ENCODE data around the gene DMPK. TPM values are rescaled to one million over a fixed set of nuclear protein-coding genes. Genes with fewer than 3 reads are reported as not detected.
"Not testable (repeated sequence)": the region's sequence is repeated elsewhere in the genome, so short reads cannot be mapped to it uniquely, and the experiment has no call there.

DMPK gene
- total and polyA plus RNA-seq, 2 experiments from 2014 or later = 15.3 to 26.6 TPM

DNA sequence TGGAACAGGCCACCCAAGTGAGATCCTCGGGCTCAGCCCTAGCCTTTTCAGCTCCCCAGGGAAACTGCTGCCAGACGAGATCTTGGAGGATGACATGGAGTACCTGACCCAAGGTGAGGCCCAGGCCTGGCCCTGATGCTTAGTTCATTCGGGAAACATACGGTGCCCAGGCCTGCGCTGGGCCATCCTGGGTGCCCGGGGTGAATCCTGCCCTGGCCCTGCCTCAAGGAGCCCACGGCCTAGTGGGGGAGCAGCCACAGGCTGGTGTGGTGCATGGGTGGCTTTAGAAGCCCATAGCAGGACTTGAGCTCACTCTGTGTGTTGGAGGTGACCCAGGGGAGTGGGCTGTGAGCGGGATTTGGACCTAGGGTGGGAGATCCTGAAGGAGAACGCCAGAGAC is 23.4 kb downstream of the DMPK start:
- no peaks in the 10 kb centered on the region for H3K9me3 ChIP-seq (ENCODE audit: low read depth)
- H3K79me2 ChIP-seq (ENCODE audit: insufficient read depth) = no peaks in the 10 kb centered on the region
- H2AFZ ChIP-seq = no peak overlapping the region
- H3K9ac ChIP-seq = no peak overlapping the region
- H3K27me3 ChIP-seq (replicated peaks; ENCODE audit: insufficient read depth) = no peaks in the 10 kb centered on the region
- TF ChIP-seq EZH2 (IDR thresholded peaks at IDR 0.05; ENCODE audit: insufficient read depth, poor library complexity, severe bottlenecking) (no peak), EZH2phosphoT487 (IDR thresholded peaks at IDR 0.05; ENCODE audit: insufficient read depth, low read depth) (no peak)
- H3K9me2 ChIP-seq (ENCODE audit: insufficient read depth) = no peaks in the 10 kb centered on the region
- no peaks in the 10 kb centered on the region for H3K36me3 ChIP-seq (ENCODE audit: low read depth)
- WGBS, 2 experiments (ENCODE audit: low coverage in 1 of 2, low lambda C conversion rate in 2 of 2, missing lambda C conversion rate in 2 of 2) = 55 to 70% methylated on average over 9 of the region's 9 CpGs
- no peak overlapping the region for H3K4me2 ChIP-seq (ENCODE audit: unreplicated experiment)
- no peak for DNase-seq
- H3K4me3 ChIP-seq = no peak overlapping the region
- in situ Hi-C loops (cut with MboI) = no loop called here
- H3F3A ChIP-seq (ENCODE audit: insufficient read depth) = no peaks in the 10 kb centered on the region
- H3K4me1 ChIP-seq (ENCODE audit: insufficient read depth) = no peaks in the 10 kb centered on the region
- no peaks in the 10 kb centered on the region for H4K20me1 ChIP-seq (ENCODE audit: insufficient read depth)
- no peak overlapping the region for H3K27ac ChIP-seq

GRCh38 chr19:45757695-45758094 is 24.6 kb downstream of the DMPK start:
- no peak for TF ChIP-seq EZH2 (IDR thresholded peaks at IDR 0.05; ENCODE audit: insufficient read depth, poor library complexity, severe bottlenecking)
- TF ChIP-seq EZH2phosphoT487 (IDR thresholded peaks at IDR 0.05; ENCODE audit: insufficient read depth, low read depth) = no peak
- no peaks in the 10 kb centered on the region for H3K27me3 ChIP-seq (replicated peaks; ENCODE audit: insufficient read depth)
- H3F3A ChIP-seq (ENCODE audit: insufficient read depth) = no peaks in the 10 kb centered on the region
- H3K4me1 ChIP-seq (ENCODE audit: insufficient read depth) = no peaks in the 10 kb centered on the region
- no peak for DNase-seq
- in situ Hi-C loops (cut with MboI) = no loop called here
- no peak overlapping the region for H3K27ac ChIP-seq
- H3K9me3 ChIP-seq (ENCODE audit: low read depth) = no peaks in the 10 kb centered on the region
- H2AFZ ChIP-seq = no peak overlapping the region
- no peaks in the 10 kb centered on the region for H3K79me2 ChIP-seq (ENCODE audit: insufficient read depth)
- no peak overlapping the region for H3K4me3 ChIP-seq
- 73 to 78% methylated on average over 8 to 9 of the region's 9 CpGs for WGBS, 2 experiments (ENCODE audit: low coverage in 1 of 2, low lambda C conversion rate in 2 of 2, missing lambda C conversion rate in 2 of 2)
- no peak overlapping the region for H3K4me2 ChIP-seq (ENCODE audit: unreplicated experiment)
- no peaks in the 10 kb centered on the region for H3K36me3 ChIP-seq (ENCODE audit: low read depth)
- no peak overlapping the region for H3K9ac ChIP-seq
- H3K9me2 ChIP-seq (ENCODE audit: insufficient read depth) = no peaks in the 10 kb centered on the region
- no peaks in the 10 kb centered on the region for H4K20me1 ChIP-seq (ENCODE audit: insufficient read depth)

DNA sequence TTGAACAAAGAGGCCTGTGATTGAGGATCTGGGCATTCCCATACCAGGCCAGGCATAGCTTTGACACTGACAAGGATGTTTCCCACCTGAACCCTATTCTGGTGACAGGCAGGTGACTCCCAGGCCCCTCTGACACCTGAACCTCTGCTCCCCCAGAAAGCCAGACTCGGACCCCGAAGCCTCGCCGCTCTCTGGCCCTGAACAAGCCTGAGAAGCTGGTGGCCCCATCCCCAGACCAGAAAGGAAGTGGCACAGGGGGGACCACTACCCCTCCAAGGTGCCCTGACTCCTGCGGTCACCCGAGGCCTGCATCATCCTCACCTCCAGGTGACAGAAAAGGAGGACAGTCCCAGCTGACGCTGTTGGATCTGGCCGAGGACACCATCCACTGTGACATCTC is 28.0 kb downstream of the DMPK start:
- no peak for DNase-seq
- Histone ChIP-seq H3K9me3 (ENCODE audit: low read depth) (no peaks in the 10 kb centered on the region), H3K9ac (no peak overlapping the region), H3F3A (ENCODE audit: insufficient read depth) (no peaks in the 10 kb centered on the region), H3K9me2 (ENCODE audit: insufficient read depth) (no peaks in the 10 kb centered on the region), H2AFZ (no peak overlapping the region), H3K27ac (no peak overlapping the region), H3K4me1 (ENCODE audit: insufficient read depth) (no peaks in the 10 kb centered on the region), H3K4me2 (ENCODE audit: unreplicated experiment) (no peak overlapping the region), H3K27me3 (replicated peaks; ENCODE audit: insufficient read depth) (no peaks in the 10 kb centered on the region), H4K20me1 (ENCODE audit: insufficient read depth) (no peaks in the 10 kb centered on the region), H3K4me3 (no peak overlapping the region), H3K36me3 (ENCODE audit: low read depth) (no peaks in the 10 kb centered on the region), H3K79me2 (ENCODE audit: insufficient read depth) (no peaks in the 10 kb centered on the region)
- TF ChIP-seq EZH2phosphoT487 (IDR thresholded peaks at IDR 0.05; ENCODE audit: insufficient read depth, low read depth) (no peak), EZH2 (IDR thresholded peaks at IDR 0.05; ENCODE audit: insufficient read depth, poor library complexity, severe bottlenecking) (no peak)
- in situ Hi-C loops (cut with MboI) = no loop called here
- WGBS, 2 experiments (ENCODE audit: low coverage in 1 of 2, low lambda C conversion rate in 2 of 2, missing lambda C conversion rate in 2 of 2) = 86 to 87% methylated on average over 8 of the region's 8 CpGs

DNA sequence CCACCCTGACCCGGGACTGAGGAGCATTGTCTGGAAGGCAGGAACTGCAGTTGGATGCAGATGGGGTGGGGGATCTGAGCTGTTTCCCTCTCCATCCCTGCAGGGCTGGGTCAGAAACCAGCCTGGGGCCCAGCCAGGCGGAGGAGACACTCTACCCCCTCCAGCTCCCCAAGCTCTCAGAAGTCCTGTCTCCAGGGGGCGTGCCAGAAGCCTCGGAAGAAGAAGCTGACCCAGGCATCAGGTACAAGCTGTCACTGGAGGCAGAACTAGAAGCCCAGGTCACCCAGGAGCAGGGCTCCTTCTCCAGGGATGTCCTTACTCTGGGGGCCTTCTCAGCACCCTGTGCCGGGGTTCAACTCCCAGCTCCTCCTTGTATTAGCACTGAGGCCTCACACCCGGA is 28.7 kb downstream of the DMPK start:
- in situ Hi-C loops (cut with MboI) = no loop called here

DNA sequence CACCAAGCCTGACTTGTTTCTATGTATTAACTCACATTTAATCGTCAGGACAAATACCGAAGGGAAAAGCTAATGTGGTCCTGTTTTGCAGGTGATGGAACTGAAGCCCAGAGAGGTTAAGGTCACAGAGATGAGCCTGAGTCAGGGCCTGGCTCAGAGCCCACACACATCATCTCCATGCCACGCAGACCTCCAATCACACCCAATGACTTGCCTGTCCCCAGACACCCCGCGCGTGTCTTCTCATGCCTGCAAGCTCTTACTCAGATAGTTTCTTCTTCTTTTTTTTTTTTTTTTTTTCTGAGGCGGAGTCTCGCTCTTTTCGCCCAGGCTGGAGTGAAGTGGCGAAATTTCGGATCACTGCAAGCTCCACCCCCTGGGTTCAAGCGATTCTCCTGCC is 29.7 kb downstream of the DMPK start:
- Histone ChIP-seq H4K20me1 (ENCODE audit: insufficient read depth) (no peaks in the 10 kb centered on the region), H3K4me1 (ENCODE audit: insufficient read depth) (no peaks in the 10 kb centered on the region), H3K4me3 (no peak overlapping the region), H3K9me3 (ENCODE audit: low read depth) (no peaks in the 10 kb centered on the region), H3K79me2 (ENCODE audit: insufficient read depth) (no peaks in the 10 kb centered on the region), H3K9ac (no peak overlapping the region), H2AFZ (no peak overlapping the region), H3F3A (ENCODE audit: insufficient read depth) (no peaks in the 10 kb centered on the region), H3K27me3 (replicated peaks; ENCODE audit: insufficient read depth) (no peaks in the 10 kb centered on the region), H3K4me2 (ENCODE audit: unreplicated experiment) (no peak overlapping the region), H3K27ac (no peak overlapping the region), H3K9me2 (ENCODE audit: insufficient read depth) (no peaks in the 10 kb centered on the region), H3K36me3 (ENCODE audit: low read depth) (no peaks in the 10 kb centered on the region)
- in situ Hi-C loops (cut with MboI) = no loop called here
- WGBS, 2 experiments (ENCODE audit: low coverage in 1 of 2, low lambda C conversion rate in 2 of 2, missing lambda C conversion rate in 2 of 2) = 76 to 85% methylated on average over 9 to 12 of the region's 12 CpGs
- peak; percentile 26 for DNase-seq
- TF ChIP-seq EZH2phosphoT487 (IDR thresholded peaks at IDR 0.05; ENCODE audit: insufficient read depth, low read depth) = no peak
- no peak for TF ChIP-seq EZH2 (IDR thresholded peaks at IDR 0.05; ENCODE audit: insufficient read depth, poor library complexity, severe bottlenecking)

More for the DNA sequence above, 28.7 kb downstream of the DMPK start:
- no peak for DNase-seq
- Histone ChIP-seq H3K27me3 (replicated peaks; ENCODE audit: insufficient read depth) (no peaks in the 10 kb centered on the region), H3K36me3 (ENCODE audit: low read depth) (no peaks in the 10 kb centered on the region), H3K9ac (no peak overlapping the region), H3K4me2 (ENCODE audit: unreplicated experiment) (no peak overlapping the region), H2AFZ (no peak overlapping the region), H3F3A (ENCODE audit: insufficient read depth) (no peaks in the 10 kb centered on the region), H3K9me2 (ENCODE audit: insufficient read depth) (no peaks in the 10 kb centered on the region), H3K27ac (no peak overlapping the region), H3K4me1 (ENCODE audit: insufficient read depth) (no peaks in the 10 kb centered on the region), H4K20me1 (ENCODE audit: insufficient read depth) (no peaks in the 10 kb centered on the region), H3K9me3 (ENCODE audit: low read depth) (no peaks in the 10 kb centered on the region), H3K4me3 (no peak overlapping the region), H3K79me2 (ENCODE audit: insufficient read depth) (no peaks in the 10 kb centered on the region)
- WGBS, 2 experiments (ENCODE audit: low coverage in 1 of 2, low lambda C conversion rate in 2 of 2, missing lambda C conversion rate in 2 of 2) = 68 to 71% methylated on average over 6 of the region's 6 CpGs
- TF ChIP-seq EZH2 (IDR thresholded peaks at IDR 0.05; ENCODE audit: insufficient read depth, poor library complexity, severe bottlenecking) (no peak), EZH2phosphoT487 (IDR thresholded peaks at IDR 0.05; ENCODE audit: insufficient read depth, low read depth) (no peak)

- not testable (repeated sequence) for H3K27me3 ChIP-seq (replicated peaks; ENCODE audit: insufficient read depth)
These were observed 30.8 kb downstream of the DMPK start for GRCh38 chr19:45751483-45751882.

More at GRCh38 chr19:45751483-45751882, 30.8 kb downstream of the DMPK start:
- H4K20me1 ChIP-seq (ENCODE audit: insufficient read depth); H3K9me2 ChIP-seq (ENCODE audit: insufficient read depth); H3K79me2 ChIP-seq (ENCODE audit: insufficient read depth); H3K4me1 ChIP-seq (ENCODE audit: insufficient read depth); H3K27ac ChIP-seq; H3K36me3 ChIP-seq (ENCODE audit: low read depth); H3K9ac ChIP-seq; H3K4me3 ChIP-seq; H3K9me3 ChIP-seq (ENCODE audit: low read depth); DNase-seq; H3F3A ChIP-seq (ENCODE audit: insufficient read depth); in situ Hi-C loops (cut with MboI); H3K4me2 ChIP-seq (ENCODE audit: unreplicated experiment); H2AFZ ChIP-seq: not testable (repeated sequence)
- WGBS, 2 experiments (ENCODE audit: low coverage in 1 of 2, low lambda C conversion rate in 2 of 2, missing lambda C conversion rate in 2 of 2) = 82% methylated on average over 10 of the region's 10 CpGs
